Frontal cortex (tissue), 4 donors: ENCODE measurements around the gene IKZF2. TPM values are rescaled to one million over a fixed set of nuclear protein-coding genes. Genes with fewer than 3 reads are reported as not detected.
"Not testable (repeated sequence)": the region's sequence is repeated elsewhere in the genome, so short reads cannot be mapped to it uniquely, and the experiment has no call there.

ENCODE experiments used
- DNase-seq, 2 donors: peaks; one replicate each; pipeline ENCODE4 v3.0.0; 2012; ENCODE audit warnings: low spot score in 2 of 2
- FAIRE-seq: peaks from 2 replicates; lab custom pipeline; 2012; peaks lifted over from hg19 to GRCh38; lab: Jason Lieb, UNC
- total RNA-seq: library from RNA; depleted of rRNA; stranded (reverse); fragments of >200 nt; gene quantifications from one replicate; pipeline ENCODE4 v1.2.3, GENCODE V29; 2014
- donor health status: control.
- donor health status: control.
- donor health status: control.

The IKZF2 gene
- total RNA-seq, 1 donor from 2014 or later = 11.0 TPM

GRCh38 chr2:213065583-213066442 is 85.6 kb downstream of the IKZF2 start:
- DNase-seq (no peak), FAIRE-seq (no peak)

- FAIRE-seq (no peak), DNase-seq (no peak)
Measured at GRCh38 chr2:213064099-213064498, 87.3 kb downstream of the IKZF2 start.

DNA sequence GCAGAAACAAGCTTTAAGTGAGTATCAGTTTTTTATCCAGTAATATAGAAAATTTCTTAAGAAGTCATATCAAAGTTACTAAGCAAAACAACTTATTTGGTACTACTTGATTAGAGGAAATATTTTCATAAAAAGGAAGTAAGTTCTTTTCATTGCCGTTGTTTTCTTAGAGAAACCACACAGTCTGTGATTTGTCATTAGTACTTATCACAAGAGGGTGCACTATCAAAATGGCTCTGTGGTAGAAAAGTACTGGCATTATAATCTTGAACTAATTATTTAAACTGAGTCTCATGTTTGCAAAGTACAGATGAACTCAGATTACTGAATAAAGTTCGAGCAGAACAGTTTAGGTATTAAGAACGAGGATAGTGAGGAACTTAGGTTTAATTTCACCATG is 93.4 kb downstream of the IKZF2 start:
- FAIRE-seq = no peak
- no peak for DNase-seq

DNA sequence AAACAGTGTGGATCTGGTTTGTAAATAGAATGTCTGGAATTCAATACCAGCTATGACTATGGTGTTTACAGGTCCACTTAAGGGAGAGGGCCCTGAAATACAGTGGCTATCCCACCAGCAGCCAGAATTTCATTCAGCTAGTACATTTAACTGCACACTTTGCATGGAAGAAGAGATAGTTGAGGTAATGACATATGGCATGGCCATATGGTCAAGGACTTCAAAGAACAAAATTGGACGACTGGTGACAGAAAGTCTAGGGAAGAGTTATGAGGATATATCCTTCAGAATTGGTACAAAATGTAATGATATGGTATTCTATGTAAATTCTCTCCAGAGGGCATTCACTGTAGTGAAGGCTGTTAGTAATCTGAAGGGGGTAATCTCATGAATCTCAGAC is 105.0 kb downstream of the IKZF2 start:
- FAIRE-seq = no peak
- no peak for DNase-seq

- no peak for FAIRE-seq
Measured at GRCh38 chr2:213043566-213043965, 107.8 kb downstream of the IKZF2 start.

GRCh38 chr2:213042262-213042661 is 109.2 kb downstream of the IKZF2 start:
- no peak for DNase-seq
- no peak for FAIRE-seq

More at GRCh38 chr2:213043566-213043965, 107.8 kb downstream of the IKZF2 start:
- DNase-seq = no peak

DNA sequence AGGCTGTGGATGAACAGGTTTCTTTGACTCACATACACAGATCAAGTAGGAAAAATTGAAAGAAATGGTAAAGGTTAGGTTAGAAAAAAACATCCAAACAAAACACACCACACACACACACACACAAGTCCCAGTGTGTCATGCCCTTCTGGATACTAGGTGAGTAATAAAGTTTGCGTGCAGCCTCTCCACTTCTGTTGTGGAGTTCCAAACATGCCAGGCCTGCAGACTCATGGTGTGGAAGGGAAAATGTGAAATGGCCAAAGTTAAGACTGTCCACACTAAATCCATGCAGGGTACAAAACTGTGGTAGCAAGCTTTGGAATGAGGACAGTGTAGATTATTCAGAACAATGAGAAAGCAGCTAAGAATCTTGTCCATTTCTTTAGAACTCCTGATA is 114.6 kb downstream of the IKZF2 start:
- no peak for FAIRE-seq

GRCh38 chr2:213034585-213034984 is 116.8 kb downstream of the IKZF2 start:
- DNase-seq = no peak
- FAIRE-seq = no peak

More for the DNA sequence above, 114.6 kb downstream of the IKZF2 start:
- DNase-seq = no peak

DNA sequence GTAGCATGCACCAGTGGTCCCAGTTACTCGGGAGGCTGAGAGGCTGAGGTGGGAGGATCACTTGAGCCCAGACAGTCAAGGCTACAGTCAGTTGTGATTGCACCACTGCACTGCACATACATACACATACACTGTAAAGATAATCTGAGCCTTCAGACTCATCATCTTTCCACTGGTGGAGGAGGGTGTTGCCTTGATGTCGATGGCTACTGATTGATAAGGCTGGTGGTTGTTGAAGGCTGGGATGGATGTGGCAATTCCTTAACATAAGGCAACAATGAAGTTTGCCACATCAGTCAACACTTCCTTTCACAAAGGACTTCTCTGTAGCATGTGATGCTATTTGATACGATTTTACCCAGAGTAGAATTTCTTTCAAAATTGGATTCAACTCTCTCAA is 118.8 kb downstream of the IKZF2 start:
- no peak for FAIRE-seq
- no peak for DNase-seq

DNA sequence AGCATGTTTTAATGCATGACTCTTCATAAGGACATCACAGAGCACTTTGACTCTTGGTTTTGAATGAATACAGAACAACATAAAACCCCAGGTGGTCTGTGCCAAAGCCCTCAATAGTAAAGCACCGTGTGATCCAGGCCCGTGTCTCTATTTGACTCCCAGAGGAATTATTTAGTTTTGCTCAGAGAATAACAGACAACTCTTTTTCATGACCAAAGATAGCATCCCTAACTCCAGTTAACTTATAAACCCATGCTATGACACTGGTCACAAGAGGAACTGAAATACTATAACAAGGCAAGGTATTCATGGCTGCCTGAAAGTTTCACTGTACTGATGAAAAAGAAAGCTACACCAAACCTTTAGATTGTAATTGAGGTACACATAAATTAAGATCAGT is 128.4 kb downstream of the IKZF2 start:
- FAIRE-seq = no peak
- DNase-seq = no peak

GRCh38 chr2:213021971-213022899 is 129.2 kb downstream of the IKZF2 start:
- FAIRE-seq (no peak), DNase-seq (no peak)

GRCh38 chr2:213020913-213021312 is 130.5 kb downstream of the IKZF2 start:
- not testable (repeated sequence) for DNase-seq
- FAIRE-seq = peak; percentile 60

DNA sequence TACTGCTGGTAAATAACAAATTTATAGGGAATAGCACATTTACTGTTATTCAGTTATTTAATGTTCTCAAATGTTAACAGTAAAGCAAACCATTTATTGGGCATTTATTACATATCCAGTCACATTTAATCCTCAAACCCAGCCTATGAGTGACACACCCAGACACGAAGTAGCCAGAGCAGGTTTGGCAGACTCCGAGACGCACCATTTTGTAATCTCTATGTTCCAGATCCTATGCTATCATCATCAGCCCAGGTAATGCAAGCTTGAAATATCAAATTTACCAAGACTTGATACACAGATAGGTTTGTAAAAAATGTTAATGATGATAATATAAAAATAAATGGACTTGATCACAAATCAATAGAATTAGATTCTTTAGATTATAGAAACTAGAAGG is 131.1 kb downstream of the IKZF2 start:
- DNase-seq (no peak), FAIRE-seq (no peak)

DNA sequence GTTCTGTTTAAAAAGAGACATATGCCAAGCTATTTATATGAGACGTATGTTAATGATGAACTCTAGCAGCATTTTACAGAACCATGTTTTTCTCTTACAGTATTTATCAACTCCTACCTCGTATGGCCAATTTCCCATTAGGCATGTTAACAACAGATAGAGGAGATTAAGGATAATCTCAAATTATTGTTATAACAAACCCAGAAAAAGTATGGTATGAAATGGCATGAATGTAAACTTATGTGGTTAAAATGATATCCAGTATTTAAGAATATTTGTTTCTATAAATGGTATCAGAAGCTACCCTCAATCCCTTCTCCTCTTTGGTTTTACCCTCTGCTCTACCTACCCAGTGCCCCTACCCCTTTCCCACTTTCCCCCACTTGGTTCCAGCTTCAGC is 132.0 kb downstream of the IKZF2 start:
- FAIRE-seq = no peak
- no peak for DNase-seq

- FAIRE-seq = no peak
- DNase-seq = no peak
Measured at GRCh38 chr2:213018340-213018901, 133.0 kb downstream of the IKZF2 start.

GRCh38 chr2:213017404-213017803 is 134.0 kb downstream of the IKZF2 start:
- FAIRE-seq = no peak
- DNase-seq = no peak

DNA sequence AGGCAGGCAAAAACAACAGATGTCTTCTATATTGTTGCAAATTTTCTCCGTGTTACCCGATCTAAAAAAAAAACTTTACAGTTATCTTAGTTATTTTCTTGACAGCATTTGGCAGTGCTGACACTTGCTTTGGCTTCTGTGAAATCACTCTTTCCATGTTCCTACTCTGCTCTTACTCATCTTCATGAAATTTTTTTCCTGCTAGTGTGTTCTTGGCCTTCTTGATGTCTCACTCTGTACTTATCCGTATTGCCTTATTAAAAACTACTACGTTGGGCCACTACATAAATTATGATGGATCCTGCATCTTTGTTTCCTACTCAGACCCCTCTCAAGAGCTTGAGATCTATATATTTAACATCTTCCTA is 134.4 kb downstream of the IKZF2 start:
- FAIRE-seq = no peak
- no peak for DNase-seq

DNA sequence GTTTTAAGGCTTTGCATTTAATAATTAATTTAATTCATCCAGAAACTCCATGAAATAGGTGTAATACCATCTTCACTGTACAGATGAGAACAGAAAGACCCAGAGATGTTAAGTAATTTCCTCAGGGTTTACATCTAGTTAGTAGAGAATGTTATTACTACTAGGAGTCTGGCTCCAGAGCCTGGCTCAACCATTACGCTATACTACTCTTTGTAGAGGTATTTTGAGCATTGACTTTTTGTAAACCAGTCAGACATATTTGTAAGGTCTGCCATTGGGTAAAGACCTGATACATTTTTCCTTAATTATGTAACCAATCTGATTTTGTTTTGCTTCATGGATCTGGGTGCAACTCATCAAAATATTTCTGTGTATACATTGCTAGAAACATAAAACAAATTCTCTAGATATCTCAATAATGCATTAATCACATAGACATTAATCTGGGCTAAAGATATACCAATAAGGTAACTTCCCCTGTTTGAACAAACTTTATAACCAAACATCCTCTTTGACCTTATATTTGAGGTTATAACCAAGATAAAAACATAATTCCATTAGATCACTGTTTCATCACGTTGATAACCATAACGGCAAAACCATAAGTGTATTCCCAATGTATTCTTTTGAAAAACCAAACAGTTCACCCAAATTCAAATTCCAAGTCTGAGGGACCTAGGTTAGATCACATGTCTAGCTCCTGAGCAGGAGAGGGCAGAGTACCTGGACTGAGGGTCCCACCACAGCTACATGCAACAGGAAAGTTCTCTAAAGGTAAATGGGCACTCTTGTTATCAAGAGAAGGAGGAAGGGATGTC is 135.0 kb downstream of the IKZF2 start:
- DNase-seq = no peak
- no peak for FAIRE-seq

- DNase-seq = no peak
- FAIRE-seq = no peak
Measured at GRCh38 chr2:213015387-213016165, 135.8 kb downstream of the IKZF2 start.
